OCI-LY7 (cell line): ENCODE measurements around the gene PRKAG2. TPM values are rescaled to one million over a fixed set of nuclear protein-coding genes. Genes with fewer than 3 reads are reported as not detected.

Experiments
- BruUV-seq: library from RNA; stranded (reverse); fragments of 400-500 nt; replicated peaks from 2 replicates; lab custom pipeline; 2021; lab: Mats Ljungman, UMichigan
- CTCF ChIA-PET: fragments of 300-600 bp; sonication (Branson Sonifier 250); formaldehyde crosslinking; loops from one replicate; lab custom pipeline; 2022; ENCODE audit warnings: antibody characterized with exemption; ENCODE audit not compliant: unreplicated experiment; lab: Charles Lee
- POLR2A ChIA-PET: fragments of 300-600 bp; sonication (Branson Sonifier 250); formaldehyde crosslinking; loops from one replicate; lab custom pipeline; 2022; ENCODE audit warnings: antibody characterized with exemption; lab: Charles Lee
- DNase-seq: peaks from one replicate; pipeline ENCODE4 v3.0.0-alpha.2; 2015; ENCODE audit warnings: low spot score
- H2AFZ ChIP-seq: fragments of 200-600 bp; sonication (generic), shearing (Covaris generic); 2 replicates; pipeline ENCODE4 v1.6.1; 2014; ENCODE audit warnings: mild to moderate bottlenecking, antibody characterized with exemption, low read length, moderate library complexity
- H3K27ac ChIP-seq: fragments of 200-600 bp; sonication (generic); 2 replicates; pipeline ENCODE4 v1.5.1; 2014; ENCODE audit warnings: mixed run types, low read depth, mild to moderate bottlenecking, moderate library complexity, low read length, inconsistent platforms; ENCODE audit not compliant: poor library complexity, severe bottlenecking
- H3K36me3 ChIP-seq: fragments of 200-600 bp; sonication (generic); 2 replicates; pipeline ENCODE4 v1.6.1; 2014; ENCODE audit warnings: mild to moderate bottlenecking, antibody characterized with exemption, low read length, moderate library complexity, mixed read lengths; ENCODE audit not compliant: insufficient read depth
- H3K4me1 ChIP-seq: fragments of 200-600 bp; sonication (generic); 2 replicates; pipeline ENCODE4 v1.5.1; 2014; ENCODE audit warnings: mild to moderate bottlenecking, low read length; ENCODE audit not compliant: insufficient read depth, poor library complexity, severe bottlenecking
- H3K4me2 ChIP-seq: fragments of 200-600 bp; sonication (generic); 2 replicates; pipeline ENCODE4 v1.6.1; 2014; ENCODE audit warnings: mild to moderate bottlenecking, low read length
- H3K4me3 ChIP-seq: fragments of 200-600 bp; sonication (generic); 2 replicates; pipeline ENCODE4 v1.5.1; 2014; ENCODE audit warnings: mild to moderate bottlenecking, low read depth, low read length; ENCODE audit not compliant: poor library complexity, severe bottlenecking
- H3K79me2 ChIP-seq: fragments of 200-600 bp; sonication (generic); 2 replicates; pipeline ENCODE4 v1.6.1; 2016; ENCODE audit warnings: low read depth, mild to moderate bottlenecking, low read length, moderate library complexity, mixed read lengths; ENCODE audit not compliant: insufficient read depth
- H3K9me2 ChIP-seq: fragments of 200-600 bp; sonication (generic); 2 replicates; pipeline ENCODE4 v1.6.1; 2016; ENCODE audit warnings: mild to moderate bottlenecking, low read length, mixed read lengths; ENCODE audit not compliant: insufficient read depth
- H3K9me3 ChIP-seq: fragments of 200-600 bp; sonication (generic); 2 replicates; pipeline ENCODE4 v1.6.1; 2014; ENCODE audit warnings: mild to moderate bottlenecking, mixed run types, low read length, mixed read lengths
- H4K20me1 ChIP-seq: fragments of 200-600 bp; sonication (generic); 2 replicates; pipeline ENCODE4 v1.6.1; 2014; ENCODE audit warnings: mild to moderate bottlenecking, antibody characterized with exemption, low read length, moderate library complexity, mixed read lengths; ENCODE audit not compliant: insufficient read depth
- CTCF ChIP-seq: fragments of 200-600 bp; sonication (generic); conservative IDR thresholded peaks from 2 replicates; pipeline ENCODE4 v1.5.1; 2014; ENCODE audit warnings: mild to moderate bottlenecking, antibody characterized with exemption, low read length, moderate library complexity, mixed read lengths
- EZH2phosphoT487 ChIP-seq: fragments of 200-600 bp; sonication (generic); IDR thresholded peaks from 2 replicates; pipeline ENCODE4 v1.6.1; 2018; ENCODE audit warnings: low read depth, borderline replicate concordance, mild to moderate bottlenecking, mixed run types, antibody characterized with exemption, low read length, moderate library complexity, mixed read lengths
- intact Hi-C: fragments of 100-400 bp; cut with micrococcal nuclease; formaldehyde crosslinking; loops from one replicate; pipeline ENCODE4 v1.10.0; 2022; ENCODE audit not compliant: unreplicated experiment
- total RNA-seq, 2 experiments: library from RNA; depleted of rRNA in 1 of 2; stranded (reverse); fragments of >200 nt in 1 of 2; shearing (Covaris generic) in 1 of 2; gene quantifications; 2 replicates each; pipeline ENCODE4 v1.2.3, GENCODE V29; 2014 to 2022

Gene PRKAG2
- total RNA-seq, 2 experiments from 2014 or later: 1.2 to 5.1 TPM

DNA sequence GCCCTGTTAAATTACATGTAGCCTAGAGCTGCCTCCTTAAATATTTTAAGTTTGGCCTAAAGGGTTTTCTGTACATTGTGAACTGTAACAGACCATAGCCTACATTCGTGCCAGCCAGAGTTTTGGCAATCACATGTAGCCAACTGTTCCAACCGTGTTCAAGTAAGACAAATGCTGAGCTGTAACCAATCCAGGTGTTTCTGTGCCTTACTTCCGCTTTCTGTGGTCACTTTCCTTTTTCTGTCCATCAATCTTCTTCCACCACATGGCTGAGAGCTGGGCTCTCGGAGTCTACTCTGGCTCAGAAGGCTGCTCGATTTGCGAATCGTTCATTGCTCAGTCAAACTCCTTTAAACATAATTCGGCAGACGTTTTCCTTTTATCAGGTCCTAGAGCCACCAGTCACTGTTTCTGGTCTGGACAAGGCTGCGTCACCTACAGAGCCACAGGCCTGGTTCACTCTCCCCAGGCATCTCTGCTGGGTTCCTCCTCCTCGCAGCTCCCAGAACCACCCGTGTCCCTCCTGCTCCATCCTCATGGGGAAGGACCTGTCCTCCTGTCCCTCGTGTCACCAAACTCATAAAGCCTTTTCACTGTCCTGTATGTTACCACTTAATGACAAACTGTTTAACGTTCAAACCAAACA is 199.2 kb downstream of the PRKAG2 start:
- no peaks in the 10 kb centered on the region for H4K20me1 ChIP-seq
- no peak overlapping the region for H3K27ac ChIP-seq
- H3K36me3 ChIP-seq: no peaks in the 10 kb centered on the region
- intact Hi-C loops: no loop called here
- H3K9me3 ChIP-seq: no peaks in the 10 kb centered on the region
- TF ChIP-seq EZH2phosphoT487 (no peak), CTCF (no peak)
- no peaks in the 10 kb centered on the region for H3K4me1 ChIP-seq
- H2AFZ ChIP-seq: no peak overlapping the region
- no TSS peak for BruUV-seq
- no peak overlapping the region for H3K4me3 ChIP-seq
- H3K9me2 ChIP-seq: no peaks in the 10 kb centered on the region
- no peak overlapping the region for H3K4me2 ChIP-seq
- no peak for DNase-seq
- CTCF ChIA-PET: no interaction called here
- POLR2A ChIA-PET: no interaction called here
- no peaks in the 10 kb centered on the region for H3K79me2 ChIP-seq

DNA sequence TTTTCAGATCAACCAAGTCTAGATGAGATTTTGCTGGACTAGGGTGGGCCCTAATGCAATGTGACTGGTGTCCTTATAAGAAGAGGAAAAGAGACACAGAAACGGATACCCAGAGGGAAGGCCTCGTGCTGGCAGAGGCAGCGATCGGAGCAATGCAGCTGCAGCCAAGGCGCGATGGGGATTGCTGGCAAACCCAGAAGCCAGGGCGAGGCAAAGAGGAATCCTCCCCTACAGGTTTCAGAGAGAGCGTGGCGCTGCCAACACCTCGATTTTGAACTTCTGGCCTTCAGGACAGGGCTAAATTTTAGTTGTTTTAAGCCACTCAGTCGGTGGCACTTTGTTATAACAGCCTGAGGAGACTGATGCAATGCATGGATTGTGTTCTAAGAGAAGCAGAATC is 200.2 kb downstream of the PRKAG2 start:
- H4K20me1 ChIP-seq: no peaks in the 10 kb centered on the region

More for the DNA sequence above, 200.2 kb downstream of the PRKAG2 start:
- CTCF ChIA-PET: no interaction called here
- intact Hi-C loops: no loop called here
- Histone ChIP-seq H3K9me2 (no peaks in the 10 kb centered on the region), H3K4me1 (no peaks in the 10 kb centered on the region), H3K4me2 (no peak overlapping the region), H2AFZ (no peak overlapping the region), H3K9me3 (no peaks in the 10 kb centered on the region), H3K27ac (no peak overlapping the region), H3K4me3 (no peak overlapping the region), H3K79me2 (no peaks in the 10 kb centered on the region), H3K36me3 (no peaks in the 10 kb centered on the region)
- POLR2A ChIA-PET: no interaction called here
- DNase-seq: no peak
- no TSS peak for BruUV-seq
- no peak for TF ChIP-seq EZH2phosphoT487
- no peak for TF ChIP-seq CTCF
